Endothelial cell of umbilical vein (primary cell): ENCODE data around the gene DPP7. TPM values are rescaled to one million over a fixed set of nuclear protein-coding genes. Genes with fewer than 3 reads are reported as not detected.

Source experiments
- BruUV-seq: library from RNA; stranded (reverse); fragments of 400-500 nt; replicated peaks from 2 replicates; lab custom pipeline; 2021; lab: Mats Ljungman, UMichigan
- CTCF ChIA-PET: fragments of 300-600, 350-600 bp; sonication (Branson Sonifier 250); formaldehyde crosslinking; loops from one replicate; lab custom pipeline; 2021; ENCODE audit warnings: antibody characterized with exemption, inconsistent platforms; lab: Charles Lee
- POLR2A ChIA-PET: fragments of 300-600, 350-600 bp; sonication (Branson Sonifier 250); formaldehyde crosslinking; loops from one replicate; lab custom pipeline; 2021; ENCODE audit warnings: antibody characterized with exemption, inconsistent platforms; lab: Charles Lee
- DNase-seq: peaks from one replicate; pipeline ENCODE4 v3.0.0-alpha.2; 2011; ENCODE audit warnings: low read depth, low spot score
- FAIRE-seq: peaks from 2 replicates; lab custom pipeline; 2011; peaks lifted over from hg19 to GRCh38; lab: Jason Lieb, UNC
- H2AFZ ChIP-seq: 2 replicates; pipeline ENCODE4 v1.6.0; 2012; ENCODE audit warnings: low read depth, low read length, control low read depth, inconsistent platforms
- H3K27ac ChIP-seq: 2 replicates; pipeline ENCODE4 v1.5.1; 2011; ENCODE audit warnings: low read depth, mild to moderate bottlenecking, control low read depth, low read length, moderate library complexity; ENCODE audit not compliant: insufficient read depth
- H3K27me3 ChIP-seq, 2 experiments: 2 replicates each; pipeline versions ENCODE4 v1.6.0 to v1.6.1; 2011; ENCODE audit warnings: low read length in 2 of 2, mixed read lengths in 1 of 2; ENCODE audit not compliant: control insufficient read depth in 2 of 2, insufficient read depth in 2 of 2
- H3K36me3 ChIP-seq, 2 experiments: 2 replicates in 1 of 2; 3 replicates in 1 of 2; pipeline ENCODE4 v1.5.1; 2011; ENCODE audit warnings: low read length in 2 of 2, mild to moderate bottlenecking in 1 of 2, moderate library complexity in 1 of 2; ENCODE audit not compliant: control insufficient read depth in 2 of 2, insufficient read depth in 2 of 2; ENCODE audit errors: extremely low read depth in 1 of 2
- H3K4me1 ChIP-seq: 3 replicates; pipeline ENCODE4 v1.5.1; 2011; ENCODE audit warnings: mild to moderate bottlenecking, low read length; ENCODE audit not compliant: control insufficient read depth, insufficient read depth; ENCODE audit errors: extremely low read depth
- H3K4me2 ChIP-seq: 2 replicates; pipeline ENCODE4 v1.6.1; 2011; ENCODE audit warnings: low read length, control low read depth, mixed read lengths; ENCODE audit not compliant: insufficient read depth
- H3K4me3 ChIP-seq, 3 experiments: fragments of 200-600 bp in 1 of 3; sonication (generic), shearing (Covaris generic) in 1 of 3; replicated peaks in 1 of 3; 2 replicates each; pipeline ENCODE4 v1.5.1; 2011 to 2016; ENCODE audit warnings: control low read depth in 3 of 3, low read length in 3 of 3, mild to moderate bottlenecking in 2 of 3, inconsistent platforms in 1 of 3, low read depth in 1 of 3, moderate library complexity in 1 of 3; ENCODE audit not compliant: insufficient read depth in 1 of 3
- H3K79me2 ChIP-seq: 2 replicates; pipeline ENCODE4 v1.6.0; 2012; ENCODE audit warnings: low read length, inconsistent platforms; ENCODE audit not compliant: control insufficient read depth, insufficient read depth
- H3K9ac ChIP-seq: replicated peaks from 2 replicates; pipeline ENCODE3; 2011; ENCODE audit warnings: low read length, control low read depth; ENCODE audit not compliant: insufficient read depth; ENCODE audit errors: extremely low read depth
- H3K9me1 ChIP-seq: replicated peaks from 3 replicates; pipeline ENCODE4 v1.6.0; 2011; ENCODE audit warnings: mild to moderate bottlenecking, low read length; ENCODE audit not compliant: control insufficient read depth, insufficient read depth; ENCODE audit errors: extremely low read depth
- H3K9me3 ChIP-seq: replicated peaks from 2 replicates; pipeline ENCODE4 v1.5.1; 2012; ENCODE audit warnings: low read length, inconsistent platforms; ENCODE audit not compliant: control insufficient read depth, insufficient read depth
- H4K20me1 ChIP-seq: replicated peaks from 2 replicates; pipeline ENCODE3; 2011; ENCODE audit warnings: mild to moderate bottlenecking, low read length; ENCODE audit not compliant: control insufficient read depth, insufficient read depth; ENCODE audit errors: extremely low read depth
- CTCF ChIP-seq, 2 donors: IDR thresholded peaks; 1 replicate in 1 of 2; 2 replicates in 1 of 2; pipeline ENCODE4 v1.5.1; 2011; ENCODE audit warnings: low read length in 2 of 2, mild to moderate bottlenecking in 2 of 2, moderate library complexity in 2 of 2, control low read depth in 1 of 2, inconsistent platforms in 1 of 2, low read depth in 1 of 2; ENCODE audit not compliant: insufficient read depth in 1 of 2; ENCODE audit errors: extremely low read depth in 1 of 2
- EZH2 ChIP-seq: IDR thresholded peaks from 2 replicates; pipeline ENCODE4 v1.6.1; 2012; ENCODE audit warnings: borderline replicate concordance, low read depth, mild to moderate bottlenecking, moderate library complexity, low read length, inconsistent platforms; ENCODE audit not compliant: severe bottlenecking
- FOS ChIP-seq: IDR thresholded peaks from 2 replicates; pipeline ENCODE4 v1.6.1; 2011; ENCODE audit warnings: mild to moderate bottlenecking, low read length, moderate library complexity, borderline replicate concordance; ENCODE audit not compliant: insufficient read depth
- GATA2 ChIP-seq: IDR thresholded peaks from 2 replicates; pipeline ENCODE4 v1.7.0; 2011; ENCODE audit warnings: low read depth, mild to moderate bottlenecking, moderate library complexity, mixed read lengths, low read length; ENCODE audit not compliant: insufficient read length, insufficient read depth
- JUN ChIP-seq: IDR thresholded peaks from 2 replicates; pipeline ENCODE4 v1.6.1; 2011; ENCODE audit warnings: borderline replicate concordance, low read depth; ENCODE audit not compliant: insufficient read length, insufficient read depth
- MAX ChIP-seq: IDR thresholded peaks from 2 replicates; pipeline ENCODE4 v1.6.1; 2011; ENCODE audit not compliant: insufficient read depth, insufficient read length
- MYC ChIP-seq: IDR thresholded peaks from one replicate; pipeline ENCODE4 v1.6.1; 2011; ENCODE audit warnings: mild to moderate bottlenecking, low read depth, low read length
- POLR2A ChIP-seq: IDR thresholded peaks from 2 replicates; pipeline ENCODE4 v1.6.1; 2012; ENCODE audit warnings: low read depth, mild to moderate bottlenecking, control low read depth, low read length
- POLR2AphosphoS5 ChIP-seq: IDR thresholded peaks from 2 replicates; pipeline ENCODE4 v1.6.1; 2012; ENCODE audit warnings: low read depth, mild to moderate bottlenecking, control low read depth, low read length, moderate library complexity; ENCODE audit not compliant: insufficient read depth
- dilution Hi-C: fragments of 300-500 bp; cut with MboI; formaldehyde crosslinking; loops from one replicate; pipeline ENCODE4 v1.15.0; 2019; ENCODE audit warnings: low sequenced_read_pairs; ENCODE audit not compliant: extremely low pct_ligation_motif_present
- intact Hi-C: fragments of 100-400 bp; cut with micrococcal nuclease; formaldehyde crosslinking; loops from one replicate; pipeline ENCODE4 v1.10.0; 2022
- polyA plus RNA-seq, 4 experiments: library from polyadenylated mRNA; depleted of rRNA in 3 of 4; stranded (reverse) in 3 of 4; unstranded in 1 of 4; fragments of >200 nt; gene quantifications; 2 replicates each; pipeline versions ENCODE4 v1.2.1 to v1.2.3, GENCODE V29; 2011 to 2012; ENCODE audit warnings: missing spikeins in 1 of 4
- total RNA-seq: library from RNA; stranded (reverse); gene quantifications from 2 replicates; pipeline ENCODE4 v1.2.3, GENCODE V29; 2021

Gene DPP7
- total and polyA plus RNA-seq, 2 donors (not counting 3 experiments of a cell fraction or from before 2014, with no cell fraction given): 149 to 200 TPM

GRCh38 chr9:137115394-137116026 is 977 bp upstream of the DPP7 start:
- DNase-seq (no peak), FAIRE-seq (no peak)
- Histone ChIP-seq H3K4me3 (no peak overlapping the region), H2AFZ (no peak overlapping the region), H3K9ac (no peak overlapping the region), H3K79me2 (no peaks in the 10 kb centered on the region), H3K36me3 (peaks cover 0 to 7% of the 10 kb centered on the region in 2 experiments), H3K27ac (no peak overlapping the region), H3K27me3 (no peaks in the 10 kb centered on the region), H3K4me1 (peaks cover 4% of the 10 kb centered on the region), H3K9me1 (no peaks in the 10 kb centered on the region), H3K9me3 (no peaks in the 10 kb centered on the region), H4K20me1 (no peaks in the 10 kb centered on the region), H3K4me2 (no peak overlapping the region)
- CTCF ChIA-PET: interaction anchor here (1.3 to 5.4 kb wide), 4 partner anchors 14 to 121 kb away, joined by 3 to 42 read pairs (median 16); partner anchors contain the start of gene RNF224
- POLR2A ChIA-PET: interaction anchor here (0.8 to 1.3 kb wide), 3 partner anchors 14 to 125 kb away, joined by 3 to 4 read pairs (median 3); partner anchors contain the start of gene TUBB4B
- dilution Hi-C loops: no loop called here
- no TSS peak for BruUV-seq
- TF ChIP-seq CTCF (IDR thresholded peaks at IDR 0.05; ENCODE audit: extremely low read depth in 1 of 2, insufficient read depth in 1 of 2, low read depth in 1 of 2, low read length in 2 of 2) (no peak), JUN (no peak), POLR2A (no peak), FOS (no peak), GATA2 (no peak), EZH2 (no peak), MYC (no peak), MAX (no peak), POLR2AphosphoS5 (no peak)
- intact Hi-C loops: loop anchor here (2.0 to 5.0 kb wide), 2 partner anchors 29 to 62 kb away; partner anchors contain the start of gene MAN1B1
